Motor neuron (in vitro differentiated cells): Measurements from ENCODE around the gene TRIP13. TPM values are rescaled to one million over a fixed set of nuclear protein-coding genes. Genes with fewer than 3 reads are reported as not detected.

ENCODE experiments used
- ATAC-seq, 8 experiments: fragments of 200-7000 bp; cut with Tn5 transposase; replicated peaks in 6 of 8; 2 replicates each; pipeline ENCODE4 v1.8.0; 2021; ENCODE audit warnings: mild to moderate bottlenecking in 8 of 8, moderate library complexity in 8 of 8
- H3K27ac ChIP-seq, 2 donors: fragments of 250-450 bp; sonication (Bioruptor Pico); 2 replicates each; pipeline ENCODE4 v1.9.0; 2021; ENCODE audit warnings: antibody characterized with exemption in 2 of 2, mild to moderate bottlenecking in 2 of 2, moderate library complexity in 1 of 2
- H3K4me1 ChIP-seq, 2 donors: fragments of 250-450 bp; sonication (Bioruptor Pico); replicated peaks in 1 of 2; 2 replicates each; pipeline ENCODE4 v1.6.1; 2021; ENCODE audit warnings: antibody characterized with exemption in 2 of 2, mild to moderate bottlenecking in 2 of 2, moderate library complexity in 1 of 2
- H3K4me3 ChIP-seq, 5 donors: fragments of 250-450 bp; sonication (Bioruptor Pico); 2 replicates each; pipeline ENCODE4 v1.9.0; 2021; ENCODE audit warnings: antibody characterized with exemption in 5 of 5, mild to moderate bottlenecking in 5 of 5, moderate library complexity in 4 of 5
- WGBS, 10 experiments: fragments of 450-650 bp; shearing (Covaris generic); methylation state at CpG; one replicate each; pipeline ENCODE4 v1.0.0; 2022; 5-methylcytosine and 5-hydroxymethylcytosine counted together
- in situ Hi-C, 9 experiments: fragments of 400-800 bp; cut with MboI; loops; one replicate each; pipeline ENCODE4 v1.15.0; 2021; ENCODE audit warnings: low sequenced_read_pairs in 9 of 9, low pct_unique_long_range_greater_than_20kb in 2 of 9; ENCODE audit not compliant: unreplicated experiment in 9 of 9
- total RNA-seq, 8 experiments: library from RNA; unstranded; fragments of 300-600 nt; gene quantifications; 2 replicates each; pipeline versions ENCODE4 v1.2.3 to v1.2.4, GENCODE V29; 2022

TRIP13 gene
- total RNA-seq, 8 experiments from 2014 or later = 0.51 to 24.0 (median 2.1) TPM

- H3K27ac ChIP-seq = no peak overlapping the region
- ATAC-seq = peak in 1 of 8 experiments; percentile 13
- H3K4me3 ChIP-seq = no peak overlapping the region
- WGBS, 10 experiments = 54 to 100% (median 95%) methylated on average over 1 to 5 of the region's 16 CpGs; no CpG with 5 or more reads in 2 of the 10 experiments
- H3K4me1 ChIP-seq = no peaks in the 10 kb centered on the region
- in situ Hi-C loops = no loop called here
These were observed 35.9 kb upstream of the TRIP13 start for GRCh38 chr5:856531-857425.

- Histone ChIP-seq H3K27ac (no peak overlapping the region), H3K4me3 (no peak overlapping the region), H3K4me1 (no peaks in the 10 kb centered on the region)
- in situ Hi-C loops = no loop called here
- WGBS, 10 experiments = 61 to 100% (median 88%) methylated on average over 1 to 5 of the region's 11 CpGs; no CpG with 5 or more reads in 4 of the 10 experiments
- ATAC-seq = peak in 1 of 8 experiments; percentile 13
These were observed 34.0 kb upstream of the TRIP13 start for GRCh38 chr5:858726-859125.

GRCh38 chr5:859391-859790, 33.3 kb upstream of the TRIP13 start:
- Histone ChIP-seq H3K4me3 (no peak overlapping the region), H3K4me1 (no peaks in the 10 kb centered on the region), H3K27ac (no peak overlapping the region)
- in situ Hi-C loops = no loop called here
- WGBS, 10 experiments = 79 to 100% (median 92%) methylated on average over 3 to 10 of the region's 16 CpGs; no CpG with 5 or more reads in 4 of the 10 experiments
- ATAC-seq = peak in 1 of 8 experiments; percentile 5

GRCh38 chr5:859798-860296, 32.8 kb upstream of the TRIP13 start:
- WGBS, 10 experiments = 33 to 96% (median 89%) methylated on average over 1 to 9 of the region's 16 CpGs; no CpG with 5 or more reads in 7 of the 10 experiments
- in situ Hi-C loops = no loop called here
- H3K4me1 ChIP-seq = no peaks in the 10 kb centered on the region
- no peak overlapping the region for H3K4me3 ChIP-seq
- no peak for ATAC-seq
- no peak overlapping the region for H3K27ac ChIP-seq

GRCh38 chr5:860506-861150, 32.1 kb upstream of the TRIP13 start:
- peak in 2 of 8 experiments; percentile 14 to 15 for ATAC-seq
- in situ Hi-C loops = no loop called here
- 50 to 100% (median 98%) methylated on average over 1 to 10 of the region's 15 CpGs; no CpG with 5 or more reads in 3 of the 10 experiments for WGBS, 10 experiments
- no peaks in the 10 kb centered on the region for H3K4me1 ChIP-seq
- no peak overlapping the region for H3K4me3 ChIP-seq
- H3K27ac ChIP-seq = no peak overlapping the region

GRCh38 chr5:861442-862366, 31.0 kb upstream of the TRIP13 start:
- Histone ChIP-seq H3K4me1 (no peaks in the 10 kb centered on the region), H3K4me3 (no peak overlapping the region), H3K27ac (no peak overlapping the region)
- peak in 2 of 8 experiments; percentile 34 to 42 for ATAC-seq
- 39 to 100% (median 75%) methylated on average over 1 to 5 of the region's 22 CpGs; no CpG with 5 or more reads in 5 of the 10 experiments for WGBS, 10 experiments
- in situ Hi-C loops = no loop called here

GRCh38 chr5:862367-863243, 30.1 kb upstream of the TRIP13 start:
- WGBS, 10 experiments = 40 to 100% (median 94%) methylated on average over 1 to 15 of the region's 25 CpGs; no CpG with 5 or more reads in 4 of the 10 experiments
- ATAC-seq = peak in 4 of 8 experiments; percentile 8 to 15 (median 10)
- no peak overlapping the region for H3K27ac ChIP-seq
- in situ Hi-C loops = no loop called here
- H3K4me1 ChIP-seq = no peaks in the 10 kb centered on the region
- H3K4me3 ChIP-seq = no peak overlapping the region

- Histone ChIP-seq H3K27ac (no peak overlapping the region), H3K4me1 (no peaks in the 10 kb centered on the region), H3K4me3 (no peak overlapping the region)
- WGBS, 10 experiments = 80 to 100% (median 92%) methylated on average over 2 to 6 of the region's 16 CpGs; no CpG with 5 or more reads in 6 of the 10 experiments
- in situ Hi-C loops = no loop called here
- peak in 3 of 8 experiments; percentile 6 to 8 (median 8) for ATAC-seq
These were observed 29.4 kb upstream of the TRIP13 start for GRCh38 chr5:863244-863805.

- 32 to 100% (median 85%) methylated on average over 2 to 6 of the region's 15 CpGs; no CpG with 5 or more reads in 5 of the 10 experiments for WGBS, 10 experiments
- ATAC-seq = peak in 1 of 8 experiments; percentile 13
- Histone ChIP-seq H3K4me3 (no peak overlapping the region), H3K27ac (no peak overlapping the region), H3K4me1 (no peaks in the 10 kb centered on the region)
- in situ Hi-C loops = no loop called here
These were observed 28.1 kb upstream of the TRIP13 start for GRCh38 chr5:864492-865167.

GRCh38 chr5:865168-865521, 27.5 kb upstream of the TRIP13 start:
- 92 to 100% (median 98%) methylated on average over 2 to 6 of the region's 24 CpGs; no CpG with 5 or more reads in 6 of the 10 experiments for WGBS, 10 experiments
- Histone ChIP-seq H3K4me3 (no peak overlapping the region), H3K27ac (no peak overlapping the region), H3K4me1 (no peaks in the 10 kb centered on the region)
- ATAC-seq = no peak
- in situ Hi-C loops = no loop called here

- H3K27ac ChIP-seq = no peak overlapping the region
- no peak overlapping the region for H3K4me3 ChIP-seq
- 60 to 100% (median 100%) methylated on average over 1 to 3 of the region's 10 CpGs; no CpG with 5 or more reads in 7 of the 10 experiments for WGBS, 10 experiments
- no peak for ATAC-seq
- in situ Hi-C loops = no loop called here
- no peaks in the 10 kb centered on the region for H3K4me1 ChIP-seq
These were observed 26.9 kb upstream of the TRIP13 start for GRCh38 chr5:865771-866170.
